Progenitor cell of endocrine pancreas (in vitro differentiated cells): ENCODE measurements around the gene SOCS1. TPM values are rescaled to one million over a fixed set of nuclear protein-coding genes. Genes with fewer than 3 reads are reported as not detected.

Experiments
- DNase-seq: peaks from one replicate; pipeline ENCODE4 v3.0.0; 2021; ENCODE audit warnings: low spot score; ENCODE audit not compliant: unreplicated experiment
- H3K27ac Mint-ChIP-seq: 2 replicates; pipeline ENCODE4 v1.8.0; 2021; ENCODE audit warnings: mild to moderate bottlenecking, moderate library complexity, mixed read lengths
- H3K27me3 Mint-ChIP-seq: 2 replicates; pipeline ENCODE4 v1.8.0; 2021; ENCODE audit warnings: mixed read lengths
- H3K36me3 Mint-ChIP-seq: 2 replicates; pipeline ENCODE4 v1.8.0; 2022; ENCODE audit warnings: mixed read lengths; ENCODE audit not compliant: insufficient read depth
- H3K4me1 Mint-ChIP-seq: 2 replicates; pipeline ENCODE4 v1.8.0; 2021; ENCODE audit warnings: low read depth, mixed read lengths
- H3K4me3 Mint-ChIP-seq: 2 replicates; pipeline ENCODE4 v1.8.0; 2021; ENCODE audit warnings: low read depth, mild to moderate bottlenecking, moderate library complexity, mixed read lengths
- H3K9me3 Mint-ChIP-seq: 2 replicates; pipeline ENCODE4 v1.8.0; 2021; ENCODE audit warnings: low read depth, mixed read lengths
- total RNA-seq: library from RNA; stranded (reverse); gene quantifications from 2 replicates; pipeline ENCODE4 v1.2.1, GENCODE V29; 2021
- TF ChIP-seq, protein P1 (sequence below): fragments of 200-600 bp; sonication (generic); IDR thresholded peaks from one replicate; pipeline ENCODE4 v1.5.0; 2021; ENCODE audit warnings: antibody characterized with exemption, mild to moderate bottlenecking; ENCODE audit not compliant: unreplicated experiment

SOCS1 gene
- total RNA-seq, 1 donor from 2014 or later, result 6.6 TPM

DNA sequence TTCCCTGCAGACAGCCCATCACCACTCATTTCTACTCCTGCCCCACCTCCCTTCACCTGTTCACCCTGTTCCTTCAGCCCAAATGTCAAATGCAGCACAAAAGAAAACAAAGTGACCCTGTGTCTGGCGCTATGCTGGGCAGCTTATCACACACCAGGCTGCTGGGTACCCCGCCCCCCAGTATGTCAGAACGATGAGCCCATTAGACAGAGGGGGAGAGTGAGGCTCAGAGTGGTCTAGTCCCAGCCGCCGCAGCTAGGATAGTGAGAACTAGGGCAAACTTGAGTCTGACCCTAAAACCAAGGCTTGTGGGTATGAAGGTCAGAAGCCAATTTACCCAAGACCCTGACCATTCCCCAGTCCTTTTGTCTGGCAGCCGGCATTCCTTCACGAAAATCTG lies 9.1 kb upstream of the SOCS1 start:
- H3K4me3 Mint-ChIP-seq, result no peak overlapping the region
- TF ChIP-seq, protein P1, sequence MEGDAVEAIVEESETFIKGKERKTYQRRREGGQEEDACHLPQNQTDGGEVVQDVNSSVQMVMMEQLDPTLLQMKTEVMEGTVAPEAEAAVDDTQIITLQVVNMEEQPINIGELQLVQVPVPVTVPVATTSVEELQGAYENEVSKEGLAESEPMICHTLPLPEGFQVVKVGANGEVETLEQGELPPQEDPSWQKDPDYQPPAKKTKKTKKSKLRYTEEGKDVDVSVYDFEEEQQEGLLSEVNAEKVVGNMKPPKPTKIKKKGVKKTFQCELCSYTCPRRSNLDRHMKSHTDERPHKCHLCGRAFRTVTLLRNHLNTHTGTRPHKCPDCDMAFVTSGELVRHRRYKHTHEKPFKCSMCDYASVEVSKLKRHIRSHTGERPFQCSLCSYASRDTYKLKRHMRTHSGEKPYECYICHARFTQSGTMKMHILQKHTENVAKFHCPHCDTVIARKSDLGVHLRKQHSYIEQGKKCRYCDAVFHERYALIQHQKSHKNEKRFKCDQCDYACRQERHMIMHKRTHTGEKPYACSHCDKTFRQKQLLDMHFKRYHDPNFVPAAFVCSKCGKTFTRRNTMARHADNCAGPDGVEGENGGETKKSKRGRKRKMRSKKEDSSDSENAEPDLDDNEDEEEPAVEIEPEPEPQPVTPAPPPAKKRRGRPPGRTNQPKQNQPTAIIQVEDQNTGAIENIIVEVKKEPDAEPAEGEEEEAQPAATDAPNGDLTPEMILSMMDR, result no peak
- no peak overlapping the region for H3K27ac Mint-ChIP-seq
- H3K36me3 Mint-ChIP-seq, result no peaks in the 10 kb centered on the region
- H3K4me1 Mint-ChIP-seq, result peaks cover 10% of the 10 kb centered on the region
- no peaks in the 10 kb centered on the region for H3K9me3 Mint-ChIP-seq
- no peaks in the 10 kb centered on the region for H3K27me3 Mint-ChIP-seq
- DNase-seq, result no peak

DNA sequence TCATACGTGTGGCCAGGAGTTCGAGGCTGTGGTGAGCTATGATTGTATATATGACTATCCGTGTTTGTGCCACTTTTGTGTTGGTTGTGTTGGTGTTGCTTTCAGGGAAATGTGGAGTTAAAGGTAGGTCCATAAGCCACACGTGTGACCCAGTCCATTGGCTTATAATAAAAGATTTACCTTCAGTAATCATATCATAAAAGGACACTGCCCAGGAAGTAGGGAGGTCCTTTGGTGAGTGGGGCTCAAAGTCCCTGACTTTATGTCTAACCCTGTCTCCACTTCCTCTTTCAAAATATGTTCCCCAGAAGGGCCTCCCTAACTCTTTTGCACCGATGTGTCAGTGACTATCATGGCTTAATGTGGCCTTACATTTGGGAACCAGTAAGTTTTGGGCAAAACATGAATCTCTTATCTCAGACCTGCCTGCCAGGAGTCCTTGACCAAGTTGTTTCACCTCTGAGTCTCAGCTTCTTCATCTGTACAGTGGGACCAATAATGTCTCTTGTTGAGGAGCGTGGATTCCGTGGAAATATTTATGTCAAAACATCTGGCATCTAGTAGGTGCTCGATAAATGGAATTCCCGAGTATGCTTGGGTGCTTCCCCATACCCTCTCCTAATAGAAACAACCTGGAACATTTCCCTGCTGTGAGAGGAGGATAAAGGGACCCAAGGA lies 8.3 kb upstream of the SOCS1 start:
- Mint-ChIP-seq H3K27ac (no peak overlapping the region), H3K27me3 (peaks cover 3% of the 10 kb centered on the region), H3K4me1 (peaks cover 13% of the 10 kb centered on the region), H3K36me3 (no peaks in the 10 kb centered on the region), H3K4me3 (no peak overlapping the region), H3K9me3 (no peaks in the 10 kb centered on the region)
- DNase-seq, result no peak
- TF ChIP-seq, protein P1, result no peak

DNA sequence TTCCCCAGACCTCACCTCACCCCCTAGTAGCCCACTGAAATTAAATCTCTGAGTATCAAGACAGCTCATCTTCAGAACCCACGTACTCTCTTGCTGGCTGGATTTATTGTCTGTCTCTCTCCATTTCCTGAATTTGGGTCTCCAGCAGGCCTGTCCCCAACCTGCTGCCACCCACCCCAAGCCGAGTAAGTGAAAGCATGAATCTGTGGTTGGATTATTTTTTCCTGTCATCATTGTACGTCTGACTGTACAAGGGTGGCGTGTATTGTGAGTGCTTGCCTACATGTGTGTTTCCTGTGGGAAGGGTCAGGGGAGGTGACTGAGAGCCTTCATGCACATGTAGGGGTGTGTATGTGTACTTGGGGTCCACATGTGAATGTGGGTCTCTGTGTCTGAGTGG lies 7.7 kb upstream of the SOCS1 start:
- Mint-ChIP-seq H3K27ac (no peak overlapping the region), H3K9me3 (no peaks in the 10 kb centered on the region), H3K4me1 (peaks cover 13% of the 10 kb centered on the region), H3K4me3 (no peak overlapping the region), H3K27me3 (peaks cover 3% of the 10 kb centered on the region), H3K36me3 (no peaks in the 10 kb centered on the region)
- TF ChIP-seq, protein P1, result no peak
- DNase-seq, result no peak

DNA sequence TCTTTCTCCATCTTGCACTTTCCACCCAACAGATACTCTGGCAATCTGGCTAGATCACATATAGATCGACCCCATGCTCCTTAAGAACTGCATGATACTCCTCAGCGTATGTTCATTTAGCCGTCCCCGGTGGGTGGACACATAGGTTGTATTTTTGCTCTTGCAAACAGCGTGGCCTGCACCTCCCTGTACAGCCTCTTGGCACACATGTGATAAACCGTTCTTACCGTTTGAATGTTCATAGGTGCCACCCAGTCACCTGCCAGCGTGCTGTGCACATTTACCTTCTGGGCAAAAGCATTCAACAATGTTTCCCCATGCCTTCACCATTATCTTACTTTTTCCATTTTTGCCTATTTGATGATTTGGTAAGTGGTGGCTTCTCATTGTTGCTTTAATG lies 6.9 kb upstream of the SOCS1 start:
- Mint-ChIP-seq H3K9me3 (no peaks in the 10 kb centered on the region), H3K4me3 (no peak overlapping the region), H3K27me3 (peaks cover 3% of the 10 kb centered on the region), H3K4me1 (peaks cover 13% of the 10 kb centered on the region), H3K36me3 (no peaks in the 10 kb centered on the region), H3K27ac (no peak overlapping the region)
- no peak for DNase-seq
- TF ChIP-seq, protein P1, result no peak

GRCh38 chr16:11260596-11260966 lies 4.6 kb upstream of the SOCS1 start:
- Mint-ChIP-seq H3K36me3 (no peaks in the 10 kb centered on the region), H3K4me3 (no peak overlapping the region), H3K27ac (peak overlapping the region; percentile 88), H3K27me3 (peaks cover 3% of the 10 kb centered on the region), H3K9me3 (no peaks in the 10 kb centered on the region), H3K4me1 (peaks cover 20% of the 10 kb centered on the region)
- TF ChIP-seq, protein P1, result no peak
- no peak for DNase-seq
